HG03575 (cell line): ENCODE measurements around the gene ART4.

ENCODE experiments used
- ATAC-seq: cut with Tn5 transposase; IDR thresholded peaks from one replicate; pipeline ENCODE4 v1.9.1; 2021; ENCODE audit not compliant: unreplicated experiment, insufficient number of reproducible peaks, low FRiP score; ENCODE audit errors: extremely low read depth

Gene ART4

DNA sequence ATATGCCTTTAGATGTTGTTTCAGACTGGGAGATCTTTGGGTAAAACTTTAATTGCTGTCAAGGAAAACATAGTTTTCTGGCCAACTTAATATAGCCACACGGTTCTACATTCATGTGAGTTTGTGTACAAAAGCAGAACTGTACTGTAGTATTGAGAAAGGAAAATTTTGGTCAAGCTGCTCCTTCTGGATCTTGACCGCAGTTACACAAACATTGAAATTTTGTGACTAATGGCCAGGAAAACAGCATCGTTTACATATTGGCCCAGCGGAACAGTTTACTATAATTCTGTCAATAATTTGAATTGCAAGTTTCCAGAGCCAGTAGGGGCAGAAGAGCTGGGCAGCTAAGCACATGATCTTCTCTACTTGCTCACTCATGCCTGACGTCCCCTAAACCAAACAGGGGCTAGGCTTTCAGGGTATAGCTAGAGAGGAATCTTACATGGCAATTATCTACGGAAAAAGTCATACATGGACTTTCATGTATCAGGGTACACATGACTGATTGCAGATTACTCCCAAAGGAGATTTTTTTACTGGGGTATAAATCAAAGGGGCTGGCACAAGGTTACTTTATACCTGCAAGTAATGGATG is 11.4 kb upstream of the ART4 start:
- ATAC-seq = no peak

DNA sequence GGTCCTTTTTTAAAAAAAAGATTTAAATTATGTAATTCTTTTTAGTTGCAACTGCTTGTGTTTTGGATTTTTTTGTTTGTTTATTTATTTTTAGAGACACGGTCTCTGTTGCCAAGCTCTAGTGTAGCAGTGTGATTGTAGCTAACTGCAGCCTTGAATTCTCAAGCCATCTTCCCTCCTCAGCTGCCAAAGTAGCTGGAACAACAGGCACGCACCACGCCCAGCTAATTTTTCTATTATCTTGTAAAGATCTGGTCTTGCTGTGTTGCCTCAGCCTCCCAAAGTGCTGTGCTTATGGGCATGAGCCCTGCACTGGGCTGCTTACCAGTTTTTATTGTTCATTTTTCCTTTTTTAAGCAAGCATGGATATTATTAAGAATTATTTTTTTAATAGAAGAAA is 10.6 kb upstream of the ART4 start:
- no peak for ATAC-seq

DNA sequence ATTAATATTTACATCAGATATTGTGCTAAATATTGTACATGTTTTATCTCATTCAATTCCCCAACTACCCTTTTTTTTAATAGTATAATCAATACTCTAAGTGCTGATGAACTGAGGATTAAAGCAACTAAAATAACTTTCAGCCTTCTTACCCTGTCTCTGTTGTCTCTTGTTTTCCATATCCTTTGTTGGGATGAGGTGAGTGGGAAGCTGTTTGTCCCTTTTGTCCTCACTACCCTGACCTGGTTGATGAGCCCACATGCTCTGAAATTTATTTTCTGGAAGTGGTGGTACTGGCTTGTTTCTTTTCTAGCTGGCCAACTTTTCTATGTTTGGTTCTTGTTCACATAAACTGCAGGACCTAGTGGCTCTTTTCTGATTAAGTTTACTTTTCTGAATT is 9.6 kb upstream of the ART4 start:
- ATAC-seq = no peak

DNA sequence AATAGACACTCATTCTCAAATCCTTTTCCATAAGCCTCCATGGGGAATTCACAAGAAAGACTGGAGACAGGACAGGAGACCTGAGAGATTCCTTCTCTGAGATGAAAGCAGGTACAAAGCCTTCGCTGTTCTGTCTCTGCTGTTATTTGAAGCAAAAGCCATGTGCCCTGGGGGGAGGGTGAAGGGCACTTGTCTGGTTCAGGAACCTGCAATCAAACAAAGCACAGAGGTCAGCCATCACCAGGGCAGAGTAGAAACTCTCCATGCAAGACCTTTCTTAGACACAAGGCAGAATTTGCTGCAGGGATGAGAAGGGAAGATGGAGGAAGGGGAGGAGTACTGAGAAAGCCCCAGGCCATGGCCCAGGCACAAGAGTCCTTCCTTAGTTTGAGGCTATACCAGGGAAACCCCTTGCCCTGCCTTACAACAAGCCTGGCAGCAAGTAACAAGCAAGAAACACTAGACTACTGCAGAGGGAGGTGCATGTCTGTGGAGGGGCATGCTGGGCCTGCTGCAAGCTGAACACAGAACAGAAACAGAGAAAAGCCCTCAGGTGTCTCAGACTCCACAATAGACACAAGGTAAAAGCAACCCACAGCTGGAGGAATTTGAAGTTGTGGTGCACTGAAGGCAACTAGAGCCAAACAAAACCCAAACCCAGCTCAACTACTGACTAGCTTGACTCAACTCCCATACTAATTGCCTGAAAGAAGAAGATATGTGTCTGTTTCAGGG is 7.8 kb upstream of the ART4 start:
- no peak for ATAC-seq

DNA sequence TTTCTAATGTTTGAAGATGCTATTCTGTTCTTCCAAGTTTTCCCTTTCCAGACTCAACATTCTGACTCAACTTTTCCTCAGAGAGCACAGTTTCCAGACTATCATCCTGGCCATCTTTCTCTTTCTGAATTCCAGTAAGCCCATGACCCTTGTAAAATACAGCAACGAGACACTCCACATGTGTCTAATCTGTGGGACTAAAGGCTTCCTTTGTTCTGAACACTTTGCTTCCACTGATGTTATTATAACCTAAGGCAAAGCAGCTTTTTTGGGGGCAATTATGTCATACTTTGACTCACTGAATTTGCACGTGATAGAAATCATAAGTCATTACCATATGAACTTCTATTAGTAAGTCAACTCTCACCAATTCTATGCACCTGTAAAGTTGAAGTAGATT is 6.3 kb upstream of the ART4 start:
- no peak for ATAC-seq

DNA sequence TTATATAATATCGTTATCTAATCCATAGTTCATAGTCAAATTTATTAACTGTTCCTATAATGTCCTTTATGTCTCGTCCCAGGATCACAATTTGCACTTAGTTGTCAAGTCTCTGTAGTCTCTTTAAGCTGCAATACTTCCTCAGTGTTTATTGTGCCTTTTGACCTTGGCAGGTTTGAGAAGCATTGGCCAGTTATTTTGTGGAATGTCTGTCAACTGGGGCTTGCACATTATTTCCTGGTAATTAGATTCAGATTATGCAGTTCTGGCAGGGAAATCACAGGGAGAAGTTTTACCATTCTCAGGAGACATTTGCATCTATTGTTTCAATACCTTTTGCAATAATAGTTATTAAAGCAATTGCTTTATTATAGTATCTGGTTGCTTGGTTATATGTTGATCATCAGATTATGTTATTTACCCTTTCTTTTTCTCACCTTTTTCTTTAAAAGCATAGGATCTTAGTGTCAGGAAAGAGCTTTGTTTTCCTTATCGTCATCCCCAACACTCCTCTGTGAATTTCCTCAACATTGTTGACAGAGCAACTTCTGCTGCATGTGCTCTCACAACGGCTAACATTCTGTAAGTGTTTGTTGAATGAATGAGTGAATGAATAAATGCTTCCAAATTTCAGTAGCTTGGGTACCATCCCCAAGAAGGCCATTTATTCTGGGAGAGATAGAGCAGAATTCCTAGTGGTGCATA is 3.7 kb upstream of the ART4 start:
- no peak for ATAC-seq

DNA sequence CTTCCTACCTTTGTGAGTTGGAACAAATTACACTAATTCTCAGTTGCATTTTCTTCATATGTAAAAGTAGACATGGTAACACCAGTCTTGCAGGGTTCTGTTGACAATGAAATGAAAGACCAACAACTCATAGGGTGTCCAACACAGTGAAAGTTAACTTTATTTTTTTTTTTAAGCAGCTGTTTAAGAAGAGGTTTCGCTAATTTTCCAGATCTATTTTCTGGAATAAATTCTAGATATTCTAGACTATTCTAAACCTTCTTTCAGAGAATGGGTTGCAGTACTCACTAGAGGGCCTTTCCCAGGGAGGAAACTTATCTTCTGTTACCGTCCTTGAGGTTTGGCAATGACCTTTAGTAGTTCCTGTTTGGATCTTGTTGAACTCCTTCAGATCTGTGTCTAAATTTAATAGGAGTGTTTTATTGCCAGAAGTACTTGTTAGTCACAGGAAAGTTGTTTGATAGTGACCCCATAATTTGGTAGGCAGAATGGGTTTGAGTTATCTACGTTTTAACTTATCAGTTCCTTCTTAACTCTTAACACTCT is 2.8 kb upstream of the ART4 start:
- ATAC-seq = no peak

DNA sequence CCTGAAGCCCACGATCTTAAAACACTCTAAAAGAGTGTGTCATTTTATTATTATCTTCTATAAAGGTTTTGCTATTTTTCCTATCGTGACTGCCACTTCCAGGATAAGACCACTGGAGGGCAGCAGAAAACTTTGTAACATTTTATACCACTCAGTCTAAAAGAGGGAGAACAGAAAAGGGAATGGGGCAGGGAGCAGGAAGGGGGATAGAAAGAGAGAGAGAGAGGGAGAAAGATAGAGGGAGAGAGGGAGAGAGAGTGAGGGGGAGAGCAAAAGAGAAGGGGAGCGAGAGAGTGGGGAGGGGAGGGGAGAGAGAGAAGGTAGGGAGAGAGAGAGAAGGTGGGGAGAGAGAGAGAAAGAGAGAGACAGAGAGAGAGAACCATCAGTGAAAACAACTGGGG is 2.0 kb upstream of the ART4 start:
- ATAC-seq = no peak

DNA sequence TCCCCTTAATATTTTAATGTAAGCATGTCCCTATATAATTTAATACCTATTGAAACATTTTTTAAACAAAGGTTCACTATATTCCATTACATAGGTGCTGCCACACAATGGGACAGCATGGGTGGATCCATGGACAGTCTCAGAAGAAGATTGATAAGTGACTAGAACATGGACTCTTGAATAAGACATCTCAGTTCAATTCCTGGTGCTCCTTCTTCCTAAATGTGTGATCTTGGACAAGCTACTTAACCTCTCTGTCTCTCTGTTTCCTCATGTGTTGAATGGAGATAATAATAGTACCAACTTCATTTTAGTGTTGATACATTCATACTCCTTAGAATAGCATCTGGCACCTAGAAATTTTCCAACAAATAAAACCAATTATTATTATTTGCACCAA is 1.1 kb upstream of the ART4 start:
- ATAC-seq = no peak

DNA sequence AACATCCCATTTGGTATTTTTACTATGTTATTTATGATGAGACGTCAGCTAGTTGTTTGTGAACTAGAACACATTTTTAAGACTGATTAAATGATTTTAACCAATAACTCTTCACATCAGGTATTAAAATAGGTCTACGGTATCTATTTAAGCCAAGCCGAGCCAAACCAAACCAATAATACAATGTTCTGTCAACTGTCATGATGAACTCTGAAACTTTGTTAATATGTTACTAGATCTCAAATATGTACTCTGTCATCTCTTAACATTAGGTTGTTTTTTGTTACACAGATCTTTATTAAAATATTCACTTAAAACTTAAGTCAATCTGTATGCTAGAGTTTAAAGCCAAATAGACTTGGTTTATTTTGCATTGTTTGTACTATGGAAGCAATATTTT is 1.0 kb downstream of the ART4 start:
- no peak for ATAC-seq

DNA sequence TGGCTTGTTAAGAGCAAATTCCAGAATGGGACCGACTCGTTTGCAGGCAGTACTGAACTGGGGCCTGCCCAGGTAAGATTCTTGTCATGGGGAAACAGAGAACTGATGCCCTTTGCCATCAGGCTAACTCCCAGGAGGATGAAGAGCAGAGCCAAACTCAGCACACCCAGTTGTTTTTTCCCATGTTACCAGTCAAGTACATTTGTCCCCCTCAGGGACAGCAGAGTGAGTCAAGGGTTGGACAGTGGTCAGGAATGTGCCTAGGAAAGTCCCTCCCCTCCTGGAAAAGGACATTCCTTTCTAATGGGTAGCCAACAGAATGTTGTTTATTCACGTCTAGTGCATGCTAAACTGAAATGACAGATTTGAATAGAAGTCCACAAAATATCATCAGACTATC is 1.6 kb downstream of the ART4 start:
- ATAC-seq = no peak

DNA sequence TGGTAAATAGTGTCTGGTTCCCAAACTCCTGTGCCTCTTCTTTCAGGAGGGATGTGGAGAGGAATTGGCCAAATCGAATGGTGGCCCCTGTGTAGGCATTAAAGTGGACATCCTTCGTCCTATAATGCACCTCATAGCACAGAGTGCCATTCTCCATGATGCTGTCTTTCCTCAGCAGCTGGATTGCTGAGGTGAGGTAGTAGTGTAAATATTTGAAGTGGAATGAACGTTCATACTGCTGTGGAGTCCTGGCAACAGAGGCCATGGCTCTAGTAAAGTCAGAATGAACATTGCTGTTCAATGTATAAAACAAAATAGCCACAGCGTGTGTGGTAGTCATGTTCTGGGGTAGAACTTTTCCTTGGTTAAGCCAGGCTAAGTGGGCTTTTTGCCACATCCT is 2.7 kb downstream of the ART4 start:
- no peak for ATAC-seq

DNA sequence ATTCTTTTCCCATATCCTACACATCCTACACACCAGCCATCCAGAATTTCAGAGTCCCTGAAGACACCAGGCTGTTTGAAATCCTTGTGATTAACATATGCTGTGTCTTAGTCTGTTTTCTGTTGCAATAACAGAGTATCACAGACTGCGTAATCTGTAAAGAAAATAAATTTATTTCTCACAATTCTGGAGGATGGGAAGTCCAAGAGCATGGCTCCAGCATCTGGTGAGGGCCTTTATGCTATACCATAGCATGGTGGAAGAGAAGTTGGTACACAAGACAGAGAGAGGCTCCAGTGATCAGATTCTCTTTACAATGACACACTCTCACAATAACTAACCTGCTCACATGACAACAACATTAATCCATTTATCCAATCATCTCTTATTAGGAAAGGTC is 4.1 kb downstream of the ART4 start:
- ATAC-seq = no peak

DNA sequence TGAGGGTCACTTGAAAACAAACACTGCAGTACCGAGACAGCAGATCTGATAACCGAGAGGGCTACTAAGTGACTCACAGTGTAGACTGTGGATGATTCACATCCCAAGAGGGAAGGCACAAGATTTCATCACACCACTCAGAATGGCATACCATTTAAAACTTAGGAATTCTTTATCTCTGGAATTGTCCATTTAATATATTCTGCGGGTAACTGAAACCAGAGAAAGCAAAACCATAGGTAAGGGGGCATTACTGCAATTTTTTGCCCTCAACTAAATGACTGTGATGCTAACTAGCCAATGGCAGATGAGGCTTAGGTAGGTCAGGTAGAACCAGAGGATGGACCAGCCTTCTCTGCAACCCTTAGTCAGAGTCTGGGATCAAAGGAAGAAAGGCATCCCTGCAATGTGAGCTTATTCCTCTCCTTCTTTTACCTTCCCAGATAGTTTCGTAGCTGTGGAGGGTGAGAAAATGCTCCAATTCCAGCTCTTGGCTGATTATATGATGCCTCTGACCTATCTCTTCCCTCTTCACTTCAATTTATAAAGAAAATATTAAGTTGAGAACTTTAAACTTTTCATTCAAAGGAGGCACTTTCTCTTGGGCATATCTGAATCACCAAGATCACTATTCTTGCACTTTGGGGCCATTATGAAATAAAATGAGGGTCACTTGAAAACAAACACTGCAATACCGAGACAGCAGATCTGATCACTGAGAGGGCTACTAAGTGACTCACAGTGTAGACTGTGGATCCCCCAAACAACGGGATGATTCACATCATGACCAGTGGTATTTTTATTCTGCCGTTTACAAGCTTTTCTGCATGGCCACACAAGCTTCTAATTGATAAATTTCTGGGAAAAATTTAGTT is 6.8 kb downstream of the ART4 start:
- ATAC-seq = no peak

DNA sequence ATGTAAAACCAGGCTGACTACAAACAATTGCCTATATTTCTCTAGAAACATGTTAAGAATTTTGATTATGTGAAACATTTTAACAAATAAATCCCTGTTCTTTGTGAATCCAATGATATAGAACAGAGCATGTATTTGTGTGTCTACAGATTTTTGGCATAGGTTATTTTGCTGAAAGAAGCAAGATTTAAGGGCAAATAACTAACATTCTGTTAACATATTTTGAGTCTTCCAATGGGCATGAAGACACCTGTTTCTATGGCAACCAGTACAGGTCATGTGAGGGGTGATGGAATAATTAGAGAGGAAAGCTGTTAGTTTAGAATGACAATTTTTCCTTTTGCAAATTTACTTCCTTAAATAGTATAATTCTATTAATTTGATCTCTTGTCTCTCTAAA is 8.8 kb downstream of the ART4 start:
- ATAC-seq = no peak

DNA sequence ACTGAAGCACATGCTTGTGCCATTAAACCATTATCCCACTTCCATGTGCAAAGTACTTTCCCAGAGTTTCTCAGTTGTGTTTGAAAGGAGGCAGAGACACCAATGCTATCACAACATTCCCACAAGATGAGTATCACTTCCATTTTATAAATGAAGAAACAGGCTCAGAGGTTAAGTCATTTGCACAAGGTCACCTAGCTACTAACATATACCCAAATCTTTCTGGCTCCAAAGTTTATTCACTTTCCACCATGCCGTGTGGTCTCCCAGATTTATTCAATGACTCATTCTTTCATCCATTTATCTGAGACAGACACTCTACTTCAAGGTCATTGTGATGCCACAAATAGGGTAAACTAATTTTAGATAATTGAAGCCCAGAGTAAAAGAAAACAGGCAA is 9.4 kb downstream of the ART4 start:
- no peak for ATAC-seq

DNA sequence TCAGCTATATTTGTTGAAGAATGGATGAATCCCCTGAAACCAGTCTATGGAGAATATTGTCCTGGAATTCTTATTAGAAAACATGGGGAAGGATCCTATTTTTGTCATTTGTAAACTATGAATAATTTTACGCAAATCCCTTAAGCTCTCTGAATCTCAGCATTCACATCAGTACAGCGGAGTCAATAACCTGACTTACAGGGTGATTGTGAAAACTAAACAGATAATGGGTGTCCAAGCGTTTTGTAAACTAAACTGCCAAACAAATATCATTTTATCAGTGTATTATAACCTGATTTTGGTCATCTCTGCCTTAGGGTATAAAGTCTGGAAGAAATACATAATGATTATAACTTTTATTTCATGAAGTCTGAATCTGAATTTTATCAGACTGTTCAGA is 10.0 kb downstream of the ART4 start:
- ATAC-seq = no peak

DNA sequence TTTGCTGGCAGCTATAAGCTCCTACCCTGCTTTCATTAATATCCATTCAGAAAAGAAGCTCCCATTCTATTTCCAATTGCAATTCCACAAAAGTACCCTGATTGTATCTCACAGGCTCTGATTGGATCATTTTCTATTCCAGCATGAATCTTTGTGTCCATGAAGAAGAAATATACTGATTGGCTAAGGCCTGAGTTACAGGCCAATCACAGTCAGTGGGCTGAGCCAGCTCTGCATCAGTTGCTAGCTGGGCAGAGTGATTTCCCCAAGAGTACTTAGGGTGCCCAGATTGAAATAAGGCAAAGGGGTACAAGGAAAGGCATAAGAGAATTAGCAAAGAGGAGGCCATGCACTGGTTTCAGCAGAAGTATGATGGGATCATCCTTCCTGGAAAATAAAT is 14.4 kb downstream of the ART4 start:
- ATAC-seq = no peak

DNA sequence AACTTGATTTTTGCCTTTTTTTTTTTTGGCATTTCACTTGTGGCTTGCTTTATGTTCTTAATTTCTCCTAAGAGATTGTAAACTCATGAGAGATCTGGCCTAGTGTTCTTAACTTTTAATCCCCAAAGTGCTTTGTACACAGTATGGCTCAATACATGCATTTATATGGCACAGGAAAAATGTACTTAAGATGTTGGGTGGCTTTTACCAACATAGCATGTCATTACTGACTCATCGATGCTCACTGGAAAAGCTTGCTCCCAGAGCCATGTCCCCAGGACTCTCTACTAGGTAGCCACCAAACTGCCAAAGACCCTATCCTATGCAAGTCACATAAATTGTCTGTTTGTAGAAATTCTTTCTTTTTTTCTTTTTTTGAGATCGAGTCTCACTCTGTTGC is 16.3 kb downstream of the ART4 start:
- ATAC-seq = no peak
